HG02588 (cell line): ENCODE data around the gene MYO18B.

Source experiments
- ATAC-seq: cut with Tn5 transposase; IDR thresholded peaks from one replicate; pipeline ENCODE4 v1.9.1; 2021; ENCODE audit warnings: mild to moderate bottlenecking, moderate library complexity; ENCODE audit not compliant: unreplicated experiment

Gene MYO18B

GRCh38 chr22:25712661-25713400 lies 29.2 kb upstream of the MYO18B start:
- no peak for ATAC-seq

GRCh38 chr22:25714070-25714469 lies 27.9 kb upstream of the MYO18B start:
- no peak for ATAC-seq

- ATAC-seq = no peak
These were observed 27.2 kb upstream of the MYO18B start for GRCh38 chr22:25714739-25715138.

GRCh38 chr22:25716637-25717036 lies 25.4 kb upstream of the MYO18B start:
- no peak for ATAC-seq

GRCh38 chr22:25718135-25718840 lies 23.7 kb upstream of the MYO18B start:
- ATAC-seq = no peak

GRCh38 chr22:25722223-25722622 lies 19.8 kb upstream of the MYO18B start:
- ATAC-seq = no peak

GRCh38 chr22:25722626-25723025 lies 19.4 kb upstream of the MYO18B start:
- no peak for ATAC-seq

- ATAC-seq = no peak
These were observed 15.7 kb upstream of the MYO18B start for GRCh38 chr22:25726241-25726640.

GRCh38 chr22:25728071-25728470 lies 13.9 kb upstream of the MYO18B start:
- no peak for ATAC-seq

- no peak for ATAC-seq
These were observed 12.7 kb upstream of the MYO18B start for GRCh38 chr22:25729016-25729995.

- ATAC-seq = no peak
These were observed 6.3 kb upstream of the MYO18B start for GRCh38 chr22:25735650-25736049.

- no peak for ATAC-seq
These were observed 5.5 kb upstream of the MYO18B start for GRCh38 chr22:25736378-25737011.

- no peak for ATAC-seq
These were observed 2.2 kb upstream of the MYO18B start for GRCh38 chr22:25739659-25740344.

- no peak for ATAC-seq
These were observed 1.1 kb downstream of the MYO18B start for GRCh38 chr22:25742918-25743708.

- ATAC-seq = no peak
These were observed 2.7 kb downstream of the MYO18B start for GRCh38 chr22:25744694-25745093.

GRCh38 chr22:25745341-25746011 lies 3.5 kb downstream of the MYO18B start:
- ATAC-seq = no peak

GRCh38 chr22:25746012-25746373 lies 4.0 kb downstream of the MYO18B start:
- ATAC-seq = no peak

GRCh38 chr22:25747245-25747944 lies 5.4 kb downstream of the MYO18B start:
- ATAC-seq = no peak
